HG03135 (cell line): ENCODE data around the gene PKDREJ.
A peak's percentile ranks its signal among the peaks of the same experiment; 100 is the strongest.
"Not testable (repeated sequence)": the region's sequence is repeated elsewhere in the genome, so short reads cannot be mapped to it uniquely, and the experiment has no call there.

ENCODE experiments used
- ATAC-seq: cut with Tn5 transposase; IDR thresholded peaks from one replicate; pipeline ENCODE4 v1.9.1; 2021; ENCODE audit warnings: mild to moderate bottlenecking, moderate library complexity; ENCODE audit not compliant: unreplicated experiment

The PKDREJ gene, protein sequence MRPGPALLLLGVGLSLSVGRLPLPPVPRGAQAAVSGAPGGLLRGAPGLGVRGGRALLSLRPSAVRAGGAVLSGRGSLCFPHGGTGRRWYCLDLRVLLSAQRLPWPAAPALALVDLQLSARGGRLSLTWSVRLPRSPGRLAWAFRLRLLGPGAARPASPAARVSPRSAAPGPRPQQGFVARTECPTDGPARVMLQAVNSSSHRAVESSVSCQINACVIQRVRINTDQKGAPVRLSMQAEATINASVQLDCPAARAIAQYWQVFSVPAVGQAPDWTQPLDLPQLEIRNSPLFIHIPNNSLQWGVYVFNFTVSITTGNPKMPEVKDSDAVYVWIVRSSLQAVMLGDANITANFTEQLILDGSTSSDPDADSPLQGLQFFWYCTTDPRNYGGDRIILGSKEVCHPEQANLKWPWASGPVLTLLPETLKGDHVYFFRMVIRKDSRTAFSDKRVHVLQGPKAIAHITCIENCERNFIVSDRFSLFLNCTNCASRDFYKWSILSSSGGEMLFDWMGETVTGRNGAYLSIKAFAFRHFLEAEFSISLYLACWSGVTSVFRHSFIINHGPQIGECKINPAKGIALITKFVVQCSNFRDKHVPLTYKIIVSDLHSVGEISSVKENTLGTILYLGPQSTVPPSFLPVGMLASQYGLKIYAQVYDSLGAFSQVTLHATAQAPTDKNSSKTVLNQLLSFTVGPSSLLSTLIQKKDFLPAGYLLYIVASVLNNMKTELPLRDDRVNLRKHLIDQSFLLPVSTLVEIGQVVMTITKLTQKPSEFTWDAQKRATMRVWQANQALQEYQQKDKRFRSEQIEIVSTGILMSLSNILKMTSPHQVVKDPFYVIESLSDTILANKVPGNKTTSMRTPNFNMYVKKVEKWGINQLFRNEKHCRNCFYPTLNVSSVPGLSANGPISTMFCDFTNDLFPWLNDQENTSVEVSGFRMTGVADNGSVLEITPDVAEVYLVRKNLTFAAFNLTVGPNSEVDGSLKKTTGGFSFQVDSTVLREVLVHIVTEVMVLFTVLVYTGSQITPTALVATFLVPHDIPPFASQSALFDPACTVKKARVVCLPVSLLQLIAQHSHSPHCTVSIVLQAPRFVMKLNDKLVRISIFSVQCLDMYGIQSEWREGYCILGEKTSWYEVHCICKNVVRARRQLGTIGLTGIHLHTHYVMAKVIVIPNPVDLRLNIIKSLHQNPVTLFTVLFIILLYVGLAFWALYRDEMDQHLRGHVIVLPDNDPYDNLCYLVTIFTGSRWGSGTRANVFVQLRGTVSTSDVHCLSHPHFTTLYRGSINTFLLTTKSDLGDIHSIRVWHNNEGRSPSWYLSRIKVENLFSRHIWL (N-terminal part only)

DNA sequence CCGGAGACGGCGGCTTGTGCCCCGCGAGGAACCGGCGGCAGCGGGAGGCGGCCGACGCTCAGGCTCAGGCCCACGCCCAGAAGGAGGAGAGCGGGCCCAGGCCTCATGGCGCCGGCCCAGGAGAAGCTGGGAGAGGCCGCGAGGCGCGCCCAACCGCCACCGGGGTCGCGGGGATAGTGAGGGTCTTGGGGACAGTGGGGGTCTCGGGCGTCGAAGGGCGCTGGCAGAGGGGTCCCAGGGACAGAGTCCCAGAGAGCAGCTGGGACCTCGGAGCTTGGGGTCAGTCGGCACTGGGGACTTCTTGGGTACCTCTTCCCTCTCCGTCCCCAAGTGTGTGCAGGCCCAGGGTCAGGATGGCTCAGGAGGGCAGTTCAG is at the start of gene PKDREJ:
Gene PKDREJ, minus strand, starts transcription at position 128 of the 375 bp plus-strand sequence. Its CDS starts 21 bp downstream, at position 107.
- ATAC-seq: no peak

DNA sequence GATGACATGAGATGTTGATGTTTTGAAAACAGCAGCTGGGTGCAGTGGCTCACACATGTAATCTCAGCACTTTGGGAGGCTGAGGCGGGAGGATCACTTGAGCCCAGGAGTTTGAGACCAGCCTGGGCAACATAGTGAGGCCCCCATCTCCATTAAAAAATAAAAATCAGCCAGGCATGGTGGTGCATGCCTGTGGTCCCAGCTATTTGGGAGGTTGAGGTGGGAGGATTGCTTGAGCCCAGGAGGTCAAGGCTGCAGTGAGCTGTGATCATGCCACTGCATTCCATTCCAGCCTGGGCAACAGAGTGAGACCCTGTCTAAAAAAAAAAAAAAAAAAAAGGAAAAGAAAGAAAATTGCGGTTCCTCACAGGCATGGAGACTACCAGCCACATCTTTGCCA is 49.7 kb upstream of the PKDREJ start:
- ATAC-seq: not testable (repeated sequence)

DNA sequence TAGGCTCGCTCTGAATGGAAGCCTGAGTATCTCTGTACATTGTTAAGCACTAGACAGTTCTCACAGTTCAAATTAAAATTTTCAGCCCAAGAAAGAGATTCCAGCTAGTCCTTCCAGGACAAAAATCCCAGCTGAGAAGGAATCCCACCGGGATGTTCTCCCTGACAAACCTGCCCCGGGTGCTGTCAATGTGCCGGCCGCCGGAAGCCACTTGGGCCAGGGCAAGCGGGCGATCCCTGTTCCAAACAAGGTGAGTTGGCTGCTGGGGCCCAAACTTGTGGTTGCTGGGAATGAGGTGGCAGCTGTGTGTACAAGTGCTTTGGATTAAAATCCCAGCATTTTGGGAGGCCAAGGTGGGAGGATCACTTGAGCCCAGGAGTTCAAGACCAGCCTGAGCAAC is 48.9 kb upstream of the PKDREJ start:
- no peak for ATAC-seq

DNA sequence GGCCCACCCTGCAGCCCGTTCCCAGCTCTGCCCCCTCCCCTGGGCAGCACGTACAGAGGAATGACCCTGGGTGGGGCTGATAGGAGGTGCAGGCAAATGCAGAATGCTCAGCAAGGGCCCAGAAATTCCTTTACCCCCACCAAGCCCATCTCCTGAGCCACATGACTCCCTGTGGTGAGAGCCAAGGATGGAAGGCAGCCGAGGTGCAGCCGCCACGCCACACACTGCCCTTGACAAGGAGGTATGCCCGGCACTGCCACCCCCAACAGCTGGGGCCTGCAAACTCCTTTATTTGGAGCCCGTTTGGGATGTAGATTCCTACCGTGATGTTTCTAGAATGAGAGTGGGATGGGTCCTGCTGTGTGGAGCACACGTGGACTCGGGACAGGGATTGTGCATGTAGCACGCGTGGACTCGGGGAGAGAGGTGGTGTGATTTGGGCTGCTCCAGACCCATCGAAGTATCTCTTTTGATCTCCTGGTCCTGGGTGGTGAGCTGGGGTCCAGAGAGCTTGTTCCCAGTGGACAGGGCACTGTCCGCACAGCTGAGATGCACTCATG is 46.5 kb upstream of the PKDREJ start:
- ATAC-seq: no peak

DNA sequence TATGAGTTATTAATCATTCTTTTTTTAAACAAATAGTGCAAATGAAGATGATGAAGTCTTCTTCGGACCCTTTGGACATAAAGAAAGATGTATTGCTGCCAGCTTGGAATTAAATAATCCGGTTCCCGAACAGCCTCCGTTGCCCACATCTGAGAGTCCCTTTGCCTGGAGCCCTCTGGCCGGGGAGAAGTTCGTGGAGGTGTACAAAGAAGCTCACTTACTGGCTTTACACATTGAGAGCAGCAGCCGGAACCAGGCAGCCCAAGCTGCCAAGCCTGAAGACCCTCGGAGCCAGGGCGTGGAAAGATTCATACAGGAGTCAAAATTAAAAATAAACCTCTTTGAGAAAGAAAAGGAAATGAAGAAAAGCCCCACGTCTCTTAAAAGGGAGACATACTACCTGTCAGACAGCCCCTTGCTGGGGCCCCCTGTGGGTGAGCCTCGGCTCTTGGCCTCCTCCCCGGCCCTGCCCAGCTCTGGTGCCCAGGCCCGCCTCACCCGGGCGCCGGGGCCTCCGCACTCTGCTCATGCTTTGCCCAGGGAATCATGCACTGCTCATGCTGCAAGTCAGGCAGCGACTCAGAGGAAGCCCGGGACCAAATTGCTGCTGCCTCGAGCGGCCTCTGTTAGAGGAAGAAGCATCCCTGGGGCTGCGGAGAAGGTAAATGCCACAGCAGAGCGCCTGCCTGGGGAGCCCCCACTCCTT is 45.3 kb upstream of the PKDREJ start:
- no peak for ATAC-seq

DNA sequence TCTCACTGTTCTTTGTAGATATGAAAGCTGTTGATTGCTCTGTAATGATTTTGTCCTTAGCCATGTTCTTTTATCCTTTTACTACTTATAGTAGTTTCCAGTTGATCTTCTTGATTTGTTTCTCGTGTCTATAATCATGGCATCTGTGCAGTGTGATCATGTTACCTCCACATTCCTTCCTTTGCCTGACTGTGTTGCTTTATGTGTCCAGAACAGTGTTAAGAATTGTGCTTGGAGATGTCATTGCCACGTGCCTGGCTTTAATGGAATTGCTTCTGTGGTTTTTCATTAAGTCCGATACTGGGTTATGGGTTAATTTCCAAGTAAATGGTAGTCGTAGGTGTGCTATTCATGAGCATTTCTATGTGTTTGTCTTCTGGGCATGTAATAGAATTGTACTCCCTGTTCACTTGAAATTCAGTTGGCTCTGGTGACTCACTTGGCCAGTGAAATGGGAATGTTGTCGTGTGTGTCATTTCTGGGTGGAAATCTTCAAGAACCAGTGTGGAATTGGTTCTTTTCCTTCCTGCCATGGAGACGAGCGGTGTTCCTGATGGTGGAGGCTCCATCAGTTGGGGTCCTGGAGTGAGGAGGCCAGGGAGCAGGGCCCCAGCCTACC is 40.3 kb upstream of the PKDREJ start:
- no peak for ATAC-seq

DNA sequence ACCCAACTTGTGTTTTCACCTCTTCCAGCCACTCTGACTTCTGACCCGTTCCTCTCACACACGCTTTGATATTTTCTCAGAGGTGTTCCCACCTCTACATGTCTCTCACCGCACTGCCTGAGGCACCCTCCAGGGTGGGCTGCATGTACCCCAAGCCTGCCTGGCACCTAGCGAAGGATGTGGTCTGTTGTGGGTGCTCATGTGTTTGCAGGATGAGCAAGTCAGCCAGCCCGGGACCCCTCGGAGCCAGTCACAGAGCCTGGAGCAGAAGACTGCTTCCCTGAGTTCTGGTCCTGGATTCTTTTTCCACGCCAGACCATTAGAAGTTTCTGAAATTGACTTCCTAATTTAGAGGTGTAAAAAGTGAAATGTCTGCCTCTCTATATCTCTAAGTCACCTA is 37.3 kb upstream of the PKDREJ start:
- ATAC-seq: no peak

DNA sequence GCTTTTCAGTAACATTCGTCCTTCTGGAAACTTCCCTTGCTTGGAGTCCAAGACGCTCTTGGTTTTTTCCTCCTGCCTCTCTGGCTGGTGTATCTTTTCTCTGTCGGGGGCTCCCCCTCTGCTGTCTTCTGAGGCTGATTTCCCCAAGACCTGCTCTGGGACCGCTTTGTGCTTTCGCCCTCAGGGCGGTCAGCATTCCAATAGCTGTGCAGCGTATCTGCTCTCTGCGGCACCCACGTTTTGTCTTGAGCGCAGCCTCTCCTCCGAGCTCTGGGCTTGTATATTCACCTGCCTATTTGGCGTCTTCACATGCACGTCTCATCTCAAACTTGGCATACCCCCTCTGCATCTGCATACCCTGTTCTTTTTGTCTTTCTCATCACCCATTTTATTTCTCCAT is 36.0 kb upstream of the PKDREJ start:
- no peak for ATAC-seq

DNA sequence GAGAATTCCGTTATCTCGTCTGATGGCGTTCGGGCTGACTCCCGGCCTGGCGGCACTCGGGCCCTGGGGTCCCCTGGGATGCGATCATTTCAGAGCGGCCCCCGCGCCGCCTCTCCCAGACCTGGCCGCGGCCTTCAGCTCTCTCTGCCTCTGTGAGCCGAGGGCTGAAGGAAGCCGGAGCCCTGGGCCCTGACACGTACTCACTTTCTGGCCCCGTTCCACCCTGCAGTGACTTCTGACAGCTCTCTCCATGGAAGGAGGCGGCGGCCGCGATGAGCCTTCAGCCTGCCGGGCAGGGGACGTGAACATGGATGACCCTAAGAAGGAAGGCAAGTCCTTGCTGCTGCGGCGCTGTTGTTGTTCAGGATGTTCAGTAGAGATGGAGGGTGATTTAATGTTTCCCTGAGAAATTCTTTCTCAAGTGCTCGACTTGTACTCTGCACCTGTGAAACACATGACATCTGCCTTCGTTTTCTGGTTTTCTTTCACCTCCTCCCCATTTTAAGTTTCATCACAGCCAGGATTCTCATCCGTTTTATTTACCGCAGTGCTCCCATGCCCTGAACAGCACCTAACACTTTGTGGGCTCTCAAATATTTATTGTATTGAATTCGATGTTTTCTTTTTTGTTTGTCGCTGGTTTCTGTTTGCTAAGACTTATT is 34.1 kb upstream of the PKDREJ start:
- peak; percentile 20 for ATAC-seq

DNA sequence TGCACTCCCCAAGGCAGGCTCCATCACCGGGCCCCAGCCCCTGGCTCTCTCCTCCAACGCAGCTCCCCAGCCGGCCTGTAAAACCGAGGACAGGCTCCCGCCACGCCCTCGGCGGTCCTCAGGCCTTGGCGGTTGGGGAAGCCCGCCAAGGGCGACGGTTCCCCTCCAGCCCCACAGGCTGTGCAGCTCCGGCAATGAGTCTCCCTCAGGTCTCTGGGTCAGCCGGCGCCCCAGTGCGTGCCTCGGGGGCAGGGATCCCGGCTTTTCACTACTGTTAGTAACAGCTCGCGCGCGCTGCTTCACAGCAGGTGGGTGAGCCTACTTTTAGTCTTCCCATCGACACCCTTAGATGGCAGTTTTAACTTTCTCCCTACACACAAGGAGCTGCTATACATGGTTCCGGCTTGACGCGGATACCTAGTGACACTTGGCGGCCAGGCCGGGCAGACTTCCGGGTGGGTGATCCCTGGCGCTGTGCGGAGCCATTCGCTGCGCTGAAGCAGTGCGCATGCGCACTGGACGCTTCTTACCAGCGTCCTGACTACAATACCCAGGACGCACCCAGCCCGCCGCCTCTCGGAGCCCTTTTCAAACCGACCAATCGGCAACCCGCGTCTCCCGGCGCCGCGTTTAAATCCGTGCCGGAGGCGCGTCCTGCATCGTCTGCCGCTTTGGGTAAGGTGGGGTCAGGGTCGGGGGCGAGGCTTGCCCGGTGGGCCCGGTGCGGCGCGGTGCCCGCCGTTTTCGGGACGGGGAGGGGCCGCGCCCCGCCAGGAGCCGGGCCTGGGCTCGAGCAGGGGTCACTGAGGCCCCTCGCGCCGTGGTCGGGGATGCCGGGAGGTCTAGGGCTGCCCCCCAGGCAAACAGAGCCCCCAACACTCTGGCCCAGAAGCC is 33.4 kb upstream of the PKDREJ start, which contains the start of gene GTSE1:
Gene GTSE1, plus strand, starts transcription at position 614 of the 894 bp plus-strand sequence. CDS start 531 bp downstream, outside the sequence.
- peak; percentile 89 for ATAC-seq

DNA sequence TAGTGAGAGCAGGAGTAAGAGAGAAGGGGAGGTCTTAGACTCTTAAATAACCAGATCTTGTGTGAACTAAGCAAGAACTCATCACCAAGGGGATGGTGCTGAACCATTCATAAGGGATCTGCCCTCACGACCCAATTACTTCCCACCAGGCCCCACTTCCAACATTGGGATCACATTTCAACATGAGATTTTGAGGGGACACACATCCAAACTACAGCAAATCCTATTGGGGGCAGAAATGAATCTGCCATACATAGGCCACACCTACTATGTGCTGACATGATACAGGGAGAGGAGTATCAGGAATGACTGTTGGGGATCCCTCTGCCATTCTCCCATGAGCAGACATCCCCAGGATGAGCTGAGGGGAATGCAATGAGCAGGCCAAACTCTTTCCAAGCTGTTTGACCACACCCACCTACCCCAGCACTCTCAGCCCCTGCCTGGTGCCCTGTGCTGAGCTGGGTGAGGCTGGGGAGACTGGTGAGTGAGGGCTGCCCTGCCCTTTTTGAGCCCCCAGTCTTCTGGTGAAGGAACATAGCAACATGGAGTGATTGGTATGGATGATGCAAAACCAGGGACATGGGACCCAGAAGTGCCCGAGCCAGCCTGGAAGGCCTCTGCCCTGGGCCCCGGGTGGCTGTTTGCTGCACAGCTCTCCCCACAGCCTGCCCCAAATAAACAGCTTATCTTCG is 32.3 kb upstream of the PKDREJ start:
- ATAC-seq: no peak

DNA sequence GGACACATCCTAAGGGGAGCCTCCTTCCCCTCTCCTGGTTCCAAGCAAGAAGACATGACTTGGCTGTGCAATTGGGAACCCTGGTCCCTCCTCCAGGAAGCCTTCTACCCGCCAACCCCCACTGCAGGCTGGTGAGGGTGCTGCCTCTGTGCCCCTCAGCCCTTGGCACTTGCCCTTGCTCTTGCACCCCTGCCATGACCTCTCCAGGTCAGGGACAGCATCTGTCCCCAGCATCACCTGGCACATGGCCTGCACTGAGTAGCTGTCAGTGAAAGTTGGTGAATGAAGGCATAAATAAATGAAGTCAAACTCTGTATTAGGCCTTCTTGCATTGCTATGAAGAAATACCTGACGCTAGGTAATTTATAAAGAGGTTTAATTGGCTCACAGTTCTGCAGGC is 31.6 kb upstream of the PKDREJ start:
- no peak for ATAC-seq

DNA sequence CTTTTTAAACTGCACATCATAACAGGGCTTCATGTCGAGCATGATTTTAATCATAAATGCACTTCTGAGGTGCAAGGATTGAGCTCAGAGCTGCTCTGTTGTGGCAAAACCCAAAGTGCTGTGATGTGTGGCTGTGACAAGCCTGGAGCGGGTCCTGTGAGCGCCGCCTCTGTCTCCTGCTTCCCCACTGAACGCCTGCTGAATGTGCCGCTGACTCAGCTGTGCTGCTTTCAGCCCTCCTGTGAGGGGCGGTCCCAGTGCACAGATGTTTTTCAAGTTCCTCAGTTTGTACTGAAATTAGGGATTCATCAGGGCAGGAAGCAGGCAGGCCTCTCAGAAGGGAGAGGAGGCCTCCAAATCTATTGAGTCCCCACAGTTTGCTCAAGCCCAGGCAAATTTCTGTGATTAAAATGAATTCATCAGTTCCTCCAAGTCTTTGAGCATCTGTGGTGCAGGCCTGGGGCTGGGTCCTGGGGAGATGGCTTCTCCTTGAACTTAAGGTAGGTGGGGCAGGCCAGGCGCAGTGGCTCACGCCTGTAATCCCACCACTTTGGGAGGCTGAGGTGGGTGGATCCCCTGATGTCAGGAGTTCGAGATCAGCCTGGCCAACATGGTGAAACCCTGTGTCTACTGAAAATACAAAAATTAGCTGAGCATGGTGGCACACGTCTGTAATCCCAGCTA is 30.6 kb upstream of the PKDREJ start:
- ATAC-seq: no peak

DNA sequence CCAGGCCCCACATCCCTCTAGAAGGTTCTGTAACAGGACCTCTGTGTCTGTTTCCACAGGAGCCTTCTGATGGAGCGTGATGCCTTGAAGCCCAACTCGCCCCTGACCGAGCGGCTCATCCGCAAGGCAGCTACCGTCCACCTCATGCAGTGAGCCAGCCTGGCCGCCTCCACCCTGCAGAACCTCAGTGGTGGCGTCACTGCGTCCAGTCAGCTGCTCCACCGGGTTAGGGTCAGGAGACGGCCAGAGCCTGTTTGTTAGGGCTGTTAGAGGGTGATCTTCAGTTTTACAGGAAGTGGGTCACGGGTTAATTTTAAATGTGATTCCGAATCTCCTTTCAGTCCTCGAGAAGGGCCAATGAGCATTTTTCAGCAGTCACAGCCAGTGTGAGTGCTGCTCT is 29.6 kb upstream of the PKDREJ start:
- no peak for ATAC-seq

DNA sequence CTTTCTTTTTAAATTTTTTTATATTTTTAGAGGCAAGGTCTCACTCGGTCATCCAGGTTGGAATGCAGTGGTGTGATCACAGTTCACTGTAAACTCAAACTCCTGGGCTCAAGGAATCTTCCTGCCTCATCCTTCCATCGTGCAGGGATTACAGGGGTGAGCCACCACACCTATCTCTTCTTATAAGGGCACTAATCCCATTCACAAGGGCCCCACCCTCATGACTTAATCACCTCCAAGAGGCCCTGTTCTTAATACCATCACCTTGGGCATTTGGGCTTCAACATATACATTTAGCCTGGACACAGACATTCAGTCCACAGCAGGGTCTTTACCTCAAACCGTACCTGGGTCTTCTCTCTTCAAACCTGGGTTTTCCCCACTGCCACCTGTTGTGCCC is 29.0 kb upstream of the PKDREJ start:
- no peak for ATAC-seq

DNA sequence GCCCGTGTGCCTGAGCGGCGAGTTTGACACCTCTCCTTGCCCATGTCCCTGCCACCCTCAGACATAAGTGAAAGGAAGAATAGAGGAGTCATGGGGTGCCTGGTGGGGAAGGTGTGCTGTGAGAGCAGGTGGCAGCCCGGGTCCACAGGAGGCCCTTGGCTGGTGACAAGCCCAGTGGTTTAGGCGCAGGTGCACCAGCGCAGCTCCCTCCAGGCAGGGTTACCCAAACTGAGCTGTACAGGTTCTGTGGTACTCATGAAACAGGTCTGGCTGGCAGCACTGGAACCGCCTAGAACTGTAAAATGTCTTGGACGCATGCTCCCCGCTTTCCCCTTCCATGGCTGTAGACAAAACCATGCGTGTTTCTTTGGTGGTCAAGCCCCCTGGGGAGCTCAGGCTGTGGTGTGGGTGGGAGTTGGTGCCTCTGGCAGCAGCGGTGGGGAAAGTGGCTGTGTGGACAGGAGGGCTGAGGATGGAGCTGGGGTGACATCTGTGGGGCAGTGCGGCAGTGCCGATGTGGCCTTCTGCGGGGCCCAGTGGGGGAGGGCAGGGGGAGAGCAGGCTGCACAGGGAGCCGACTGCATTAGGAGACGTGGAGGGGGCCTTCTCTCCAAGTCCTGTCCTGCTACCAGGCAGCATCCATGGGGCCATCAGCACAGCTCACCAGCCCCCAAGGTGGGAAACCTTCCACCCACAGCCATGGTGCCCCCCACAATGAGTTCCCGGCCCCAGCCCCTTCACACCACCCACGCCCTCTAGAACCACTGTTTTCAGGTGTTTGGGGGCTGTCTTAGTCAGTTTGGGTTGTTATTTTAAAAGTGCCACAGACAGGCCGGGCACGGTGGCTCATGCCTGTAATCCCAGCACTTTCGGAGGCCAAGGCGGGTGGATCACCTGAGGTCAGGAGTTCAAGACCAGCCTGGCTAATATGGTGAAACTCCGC is 28.0 kb upstream of the PKDREJ start:
- no peak for ATAC-seq
